ENCODE data around the gene PUSL1. TPM values are rescaled to one million over a fixed set of nuclear protein-coding genes. Genes with fewer than 3 reads are reported as not detected.

Gene PUSL1
- total RNA-seq, 2 experiments from 2014 or later: 31.3 to 57.1 TPM

- Histone ChIP-seq H3K27ac (ENCODE audit: low read depth, low read length, poor library complexity, severe bottlenecking) (no peak overlapping the region), H3K4me3 (ENCODE audit: low read depth, low read length, poor library complexity, severe bottlenecking) (no peak overlapping the region), H4K20me1 (ENCODE audit: insufficient read depth, low read length) (no peaks in the 10 kb centered on the region), H3K4me2 (ENCODE audit: low read length) (no peak overlapping the region), H2AFZ (ENCODE audit: low read length) (no peak overlapping the region), H3K79me2 (ENCODE audit: insufficient read depth, low read depth, low read length) (no peaks in the 10 kb centered on the region), H3K9me2 (ENCODE audit: insufficient read depth, low read length) (no peaks in the 10 kb centered on the region), H3K36me3 (ENCODE audit: insufficient read depth, low read length) (no peaks in the 10 kb centered on the region), H3K9me3 (ENCODE audit: low read length) (no peaks in the 10 kb centered on the region), H3K4me1 (ENCODE audit: insufficient read depth, low read length, poor library complexity, severe bottlenecking) (peaks cover 16% of the 10 kb centered on the region)
- CTCF ChIA-PET (ENCODE audit: unreplicated experiment): no interaction called here
- BruUV-seq (replicated peaks): no TSS peak
- intact Hi-C loops (cut with micrococcal nuclease; ENCODE audit: unreplicated experiment): no loop called here
- no peak for DNase-seq (ENCODE audit: low spot score)
- POLR2A ChIA-PET: no interaction called here
- TF ChIP-seq CTCF (conservative IDR thresholded peaks at IDR 0.05; ENCODE audit: low read length): no peak
- TF ChIP-seq EZH2phosphoT487 (IDR thresholded peaks at IDR 0.05; ENCODE audit: borderline replicate concordance, low read depth, low read length): no peak
Observed at GRCh38 chr1:1356796-1357401, 48.5 kb downstream of the PUSL1 start.

- no peak for TF ChIP-seq EZH2phosphoT487 (IDR thresholded peaks at IDR 0.05; ENCODE audit: borderline replicate concordance, low read depth, low read length)
- TF ChIP-seq CTCF (conservative IDR thresholded peaks at IDR 0.05; ENCODE audit: low read length): no peak
- no peak overlapping the region for H3K4me2 ChIP-seq (ENCODE audit: low read length)
- CTCF ChIA-PET (ENCODE audit: unreplicated experiment): no interaction called here
Observed at GRCh38 chr1:1357871-1358432, 49.6 kb downstream of the PUSL1 start.

More at GRCh38 chr1:1357871-1358432, 49.6 kb downstream of the PUSL1 start:
- no peak overlapping the region for H3K4me3 ChIP-seq (ENCODE audit: low read depth, low read length, poor library complexity, severe bottlenecking)
- no peaks in the 10 kb centered on the region for H3K9me3 ChIP-seq (ENCODE audit: low read length)
- no peaks in the 10 kb centered on the region for H3K9me2 ChIP-seq (ENCODE audit: insufficient read depth, low read length)
- DNase-seq (ENCODE audit: low spot score): no peak
- POLR2A ChIA-PET: no interaction called here
- intact Hi-C loops (cut with micrococcal nuclease; ENCODE audit: unreplicated experiment): no loop called here
- no peaks in the 10 kb centered on the region for H3K36me3 ChIP-seq (ENCODE audit: insufficient read depth, low read length)
- BruUV-seq (replicated peaks): no TSS peak
- no peak overlapping the region for H3K27ac ChIP-seq (ENCODE audit: low read depth, low read length, poor library complexity, severe bottlenecking)
- H2AFZ ChIP-seq (ENCODE audit: low read length): no peak overlapping the region
- peaks cover 6% of the 10 kb centered on the region for H3K4me1 ChIP-seq (ENCODE audit: insufficient read depth, low read length, poor library complexity, severe bottlenecking)
- H3K79me2 ChIP-seq (ENCODE audit: insufficient read depth, low read depth, low read length): no peaks in the 10 kb centered on the region
- no peaks in the 10 kb centered on the region for H4K20me1 ChIP-seq (ENCODE audit: insufficient read depth, low read length)
